ENCODE results near the gene ACSS2.

The ACSS2 gene

DNA sequence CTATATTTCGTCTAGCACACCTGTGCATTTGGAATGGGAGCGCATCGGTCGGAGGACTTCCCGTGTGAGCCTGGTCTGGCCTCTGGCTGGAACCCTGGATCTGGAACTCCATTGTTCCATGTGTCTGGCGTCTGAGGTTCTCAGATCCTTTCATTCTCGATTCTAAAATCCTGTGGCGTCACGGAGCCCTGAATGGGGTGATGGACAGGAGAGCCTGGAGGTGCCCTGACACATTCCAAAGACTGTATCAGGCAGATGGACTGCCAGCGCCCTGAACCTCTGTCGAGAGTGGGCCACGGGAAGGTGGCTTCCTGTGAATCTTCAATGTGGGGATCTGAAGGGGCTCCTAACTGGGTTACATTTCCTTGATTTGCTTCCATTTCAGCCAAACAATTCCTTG lies 99.9 kb downstream of the ACSS2 start:
- no peak for DNase-seq (ENCODE audit: low read depth, low spot score)

Measured in iPS DF 19.7 (cell line).